Liver (tissue), 9 donors: Measurements from ENCODE around the gene ELAC1. TPM values are rescaled to one million over a fixed set of nuclear protein-coding genes. Genes with fewer than 3 reads are reported as not detected.

Source experiments
- DNase-seq: peaks from one replicate; pipeline ENCODE4 v3.0.0-alpha.2; 2017; ENCODE audit warnings: low spot score
- H3K27ac ChIP-seq, 2 donors: one replicate each; pipeline ENCODE4 v1.7.0; 2013; ENCODE audit warnings: inconsistent platforms in 2 of 2, low read length in 2 of 2, control low read depth in 1 of 2, low read depth in 1 of 2, mild to moderate bottlenecking in 1 of 2
- H3K27me3 ChIP-seq, 4 donors: one replicate each; pipeline versions ENCODE4 v1.6.1 to v1.7.0; 2013; ENCODE audit warnings: low read length in 3 of 4, inconsistent platforms in 1 of 4, mild to moderate bottlenecking in 1 of 4, moderate library complexity in 1 of 4; ENCODE audit not compliant: control insufficient read depth in 4 of 4, insufficient read depth in 4 of 4
- H3K36me3 ChIP-seq, 4 donors: one replicate each; pipeline versions ENCODE4 v1.6.1 to v1.7.0; 2013; ENCODE audit warnings: low read length in 3 of 4, mild to moderate bottlenecking in 3 of 4, low read depth in 1 of 4, moderate library complexity in 1 of 4; ENCODE audit not compliant: control insufficient read depth in 4 of 4, insufficient read depth in 3 of 4
- H3K4me1 ChIP-seq, 4 donors: one replicate each; pipeline versions ENCODE4 v1.6.1 to v1.7.0; 2013; ENCODE audit warnings: low read length in 3 of 4, mild to moderate bottlenecking in 3 of 4, moderate library complexity in 1 of 4; ENCODE audit not compliant: control insufficient read depth in 4 of 4, insufficient read depth in 4 of 4
- H3K4me3 ChIP-seq, 3 donors: one replicate each; pipeline versions ENCODE4 v1.6.1 to v1.7.0; 2013; ENCODE audit warnings: low read length in 3 of 3, control low read depth in 1 of 3, low read depth in 1 of 3, mild to moderate bottlenecking in 1 of 3
- H3K9ac ChIP-seq, 2 donors: one replicate each; pipeline ENCODE4 v1.7.0; 2013; ENCODE audit warnings: low read length in 2 of 2, mild to moderate bottlenecking in 2 of 2, moderate library complexity in 2 of 2, control low read depth in 1 of 2, low read depth in 1 of 2
- H3K9me3 ChIP-seq, 4 donors: one replicate each; pipeline versions ENCODE4 v1.6.1 to v1.7.0; 2013; ENCODE audit warnings: low read length in 3 of 4; ENCODE audit not compliant: control insufficient read depth in 4 of 4
- CTCF ChIP-seq: fragments of 150-350 bp; IDR thresholded peaks from 2 replicates; pipeline ENCODE4 v1.5.1; 2017; ENCODE audit warnings: improper control_type of control experiment, low read depth, low read length; ENCODE audit not compliant: missing input control
- EGR1 ChIP-seq, 2 donors: IDR thresholded peaks; 2 replicates each; pipeline ENCODE4 v1.6.1; 2016 to 2018; ENCODE audit warnings: antibody characterized with exemption in 2 of 2, low read depth in 2 of 2
- FOXA1 ChIP-seq: IDR thresholded peaks from 2 replicates; pipeline ENCODE4 v1.6.1; 2016; ENCODE audit warnings: antibody characterized with exemption
- FOXA2 ChIP-seq: IDR thresholded peaks from 2 replicates; pipeline ENCODE4 v1.6.1; 2016; ENCODE audit warnings: antibody characterized with exemption
- GABPA ChIP-seq, 2 donors: IDR thresholded peaks in 1 of 2; conservative IDR thresholded peaks in 1 of 2; 2 replicates each; pipeline ENCODE4 v1.6.1; 2016; ENCODE audit warnings: antibody characterized with exemption in 2 of 2, mild to moderate bottlenecking in 1 of 2, moderate library complexity in 1 of 2
- HNF4A ChIP-seq, 2 donors: conservative IDR thresholded peaks; 2 replicates each; pipeline ENCODE4 v1.6.1; 2016; ENCODE audit warnings: antibody characterized with exemption in 2 of 2, mild to moderate bottlenecking in 2 of 2
- HNF4G ChIP-seq: IDR thresholded peaks from 2 replicates; pipeline ENCODE4 v1.6.1; 2016; ENCODE audit warnings: antibody characterized with exemption
- JUND ChIP-seq, 2 donors: IDR thresholded peaks; 2 replicates each; pipeline ENCODE4 v1.6.1; 2016; ENCODE audit warnings: antibody characterized with exemption in 2 of 2
- NR2F2 ChIP-seq: IDR thresholded peaks from 2 replicates; pipeline ENCODE4 v1.6.1; 2016; ENCODE audit warnings: antibody characterized with exemption
- RAD21 ChIP-seq, 2 donors: IDR thresholded peaks; 2 replicates each; pipeline ENCODE4 v1.6.1; 2016; ENCODE audit warnings: antibody characterized with exemption in 2 of 2, mild to moderate bottlenecking in 2 of 2
- RXRA ChIP-seq, 2 donors: IDR thresholded peaks; 2 replicates each; pipeline ENCODE4 v1.6.1; 2017 to 2018; ENCODE audit warnings: antibody characterized with exemption in 2 of 2, mild to moderate bottlenecking in 1 of 2
- SP1 ChIP-seq: IDR thresholded peaks from 2 replicates; pipeline ENCODE4 v1.6.1; 2018; ENCODE audit warnings: antibody characterized with exemption, mild to moderate bottlenecking
- TAF1 ChIP-seq: conservative IDR thresholded peaks from 2 replicates; pipeline ENCODE4 v1.6.1; 2016; ENCODE audit warnings: antibody characterized with exemption, mild to moderate bottlenecking
- YY1 ChIP-seq: IDR thresholded peaks from 2 replicates; pipeline ENCODE4 v1.6.1; 2016; ENCODE audit warnings: antibody characterized with exemption, mild to moderate bottlenecking
- WGBS: extraction: QIAGEN DNeasy Blood & Tissue Kit; methylation state at CpG from one replicate; pipeline ENCODE4 v1.1.7; 2013; 5-methylcytosine and 5-hydroxymethylcytosine counted together
- polyA plus RNA-seq, 2 donors: library from polyadenylated mRNA; stranded (reverse) in 1 of 2; unstranded in 1 of 2; fragments of 200-250 nt in 1 of 2; fragments of >200 nt in 1 of 2; fragmentation: Nextera tagmentation in 1 of 2; extraction: Ambion mirVana in 1 of 2; gene quantifications; one replicate each; pipeline versions ENCODE4 v1.2.1 to v1.2.3, GENCODE V29; 2013 to 2015
- total RNA-seq, 2 donors: library from RNA; depleted of rRNA; stranded (reverse); fragments of >200 nt; gene quantifications; one replicate each; pipeline ENCODE4 v1.2.3, GENCODE V29; 2014
- TF ChIP-seq, protein P1 (sequence below): IDR thresholded peaks from 2 replicates; pipeline ENCODE4 v1.6.1; 2016; ENCODE audit warnings: antibody characterized with exemption
- TF ChIP-seq, protein P2 (sequence below): IDR thresholded peaks from 2 replicates; pipeline ENCODE4 v1.6.1; 2016; ENCODE audit warnings: antibody characterized with exemption
- TF ChIP-seq, protein P3 (sequence below): IDR thresholded peaks from 2 replicates; pipeline ENCODE4 v1.6.1; 2016; ENCODE audit warnings: antibody characterized with exemption
- TF ChIP-seq, protein P4 (sequence below): IDR thresholded peaks from 2 replicates; pipeline ENCODE4 v1.6.1; 2016; ENCODE audit warnings: antibody characterized with exemption, mild to moderate bottlenecking
- donor health status: healthy.
- donor health status: healthy.
- donor health status: healthy.
- donor health status: healthy.
- donor health status: healthy.

The ELAC1 gene
- total and polyA plus RNA-seq, 4 donors: 4.9 to 10.2 (median 7.0) TPM

DNA sequence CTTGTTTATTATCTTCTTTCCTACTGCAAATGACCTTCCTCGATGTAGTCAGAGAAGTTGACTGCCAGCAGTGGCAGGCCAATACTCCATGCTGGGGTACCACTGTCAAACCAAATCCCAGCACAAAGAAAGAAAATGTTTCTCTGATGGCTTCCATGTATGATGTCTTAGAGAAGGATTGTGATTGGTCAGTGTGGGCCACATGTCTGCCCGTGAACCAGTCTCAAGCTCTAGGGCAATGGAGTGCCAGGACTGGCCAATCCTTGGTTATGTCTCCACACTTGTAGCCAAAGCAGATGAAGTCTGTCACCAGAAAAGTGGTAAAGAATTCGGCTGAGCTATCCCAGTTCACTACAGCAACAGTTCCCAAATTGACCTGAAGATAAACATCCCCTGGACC, 44.6 kb downstream of the ELAC1 start:
- DNase-seq: no peak

More for the DNA sequence above, 44.6 kb downstream of the ELAC1 start:
- H3K9ac ChIP-seq: no peak overlapping the region
- peaks cover 0 to 3% (median 0%) of the 10 kb centered on the region in 4 donors for H3K36me3 ChIP-seq
- H3K4me1 ChIP-seq: no peaks in the 10 kb centered on the region
- TF ChIP-seq, protein P1, sequence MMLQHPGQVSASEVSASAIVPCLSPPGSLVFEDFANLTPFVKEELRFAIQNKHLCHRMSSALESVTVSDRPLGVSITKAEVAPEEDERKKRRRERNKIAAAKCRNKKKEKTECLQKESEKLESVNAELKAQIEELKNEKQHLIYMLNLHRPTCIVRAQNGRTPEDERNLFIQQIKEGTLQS: no peak
- no peak for TF ChIP-seq GABPA (IDR thresholded peaks at IDR 0.05 in 1 of 2, conservative IDR thresholded peaks at IDR 0.05 in 1 of 2)
- TF ChIP-seq JUND (IDR thresholded peaks at IDR 0.05): no peak
- no peak for TF ChIP-seq RXRA (IDR thresholded peaks at IDR 0.05)
- TF ChIP-seq, protein P2, sequence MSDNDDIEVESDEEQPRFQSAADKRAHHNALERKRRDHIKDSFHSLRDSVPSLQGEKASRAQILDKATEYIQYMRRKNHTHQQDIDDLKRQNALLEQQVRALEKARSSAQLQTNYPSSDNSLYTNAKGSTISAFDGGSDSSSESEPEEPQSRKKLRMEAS: no peak
- no peak for TF ChIP-seq NR2F2
- TF ChIP-seq HNF4G: no peak
- no peak for TF ChIP-seq CTCF
- TF ChIP-seq, protein P3, sequence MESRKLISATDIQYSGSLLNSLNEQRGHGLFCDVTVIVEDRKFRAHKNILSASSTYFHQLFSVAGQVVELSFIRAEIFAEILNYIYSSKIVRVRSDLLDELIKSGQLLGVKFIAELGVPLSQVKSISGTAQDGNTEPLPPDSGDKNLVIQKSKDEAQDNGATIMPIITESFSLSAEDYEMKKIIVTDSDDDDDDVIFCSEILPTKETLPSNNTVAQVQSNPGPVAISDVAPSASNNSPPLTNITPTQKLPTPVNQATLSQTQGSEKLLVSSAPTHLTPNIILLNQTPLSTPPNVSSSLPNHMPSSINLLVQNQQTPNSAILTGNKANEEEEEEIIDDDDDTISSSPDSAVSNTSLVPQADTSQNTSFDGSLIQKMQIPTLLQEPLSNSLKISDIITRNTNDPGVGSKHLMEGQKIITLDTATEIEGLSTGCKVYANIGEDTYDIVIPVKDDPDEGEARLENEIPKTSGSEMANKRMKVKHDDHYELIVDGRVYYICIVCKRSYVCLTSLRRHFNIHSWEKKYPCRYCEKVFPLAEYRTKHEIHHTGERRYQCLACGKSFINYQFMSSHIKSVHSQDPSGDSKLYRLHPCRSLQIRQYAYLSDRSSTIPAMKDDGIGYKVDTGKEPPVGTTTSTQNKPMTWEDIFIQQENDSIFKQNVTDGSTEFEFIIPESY: no peak
- TF ChIP-seq EGR1 (IDR thresholded peaks at IDR 0.05; ENCODE audit: low read depth in 2 of 2): no peak
- no peak for TF ChIP-seq FOXA1
- TF ChIP-seq, protein P4, sequence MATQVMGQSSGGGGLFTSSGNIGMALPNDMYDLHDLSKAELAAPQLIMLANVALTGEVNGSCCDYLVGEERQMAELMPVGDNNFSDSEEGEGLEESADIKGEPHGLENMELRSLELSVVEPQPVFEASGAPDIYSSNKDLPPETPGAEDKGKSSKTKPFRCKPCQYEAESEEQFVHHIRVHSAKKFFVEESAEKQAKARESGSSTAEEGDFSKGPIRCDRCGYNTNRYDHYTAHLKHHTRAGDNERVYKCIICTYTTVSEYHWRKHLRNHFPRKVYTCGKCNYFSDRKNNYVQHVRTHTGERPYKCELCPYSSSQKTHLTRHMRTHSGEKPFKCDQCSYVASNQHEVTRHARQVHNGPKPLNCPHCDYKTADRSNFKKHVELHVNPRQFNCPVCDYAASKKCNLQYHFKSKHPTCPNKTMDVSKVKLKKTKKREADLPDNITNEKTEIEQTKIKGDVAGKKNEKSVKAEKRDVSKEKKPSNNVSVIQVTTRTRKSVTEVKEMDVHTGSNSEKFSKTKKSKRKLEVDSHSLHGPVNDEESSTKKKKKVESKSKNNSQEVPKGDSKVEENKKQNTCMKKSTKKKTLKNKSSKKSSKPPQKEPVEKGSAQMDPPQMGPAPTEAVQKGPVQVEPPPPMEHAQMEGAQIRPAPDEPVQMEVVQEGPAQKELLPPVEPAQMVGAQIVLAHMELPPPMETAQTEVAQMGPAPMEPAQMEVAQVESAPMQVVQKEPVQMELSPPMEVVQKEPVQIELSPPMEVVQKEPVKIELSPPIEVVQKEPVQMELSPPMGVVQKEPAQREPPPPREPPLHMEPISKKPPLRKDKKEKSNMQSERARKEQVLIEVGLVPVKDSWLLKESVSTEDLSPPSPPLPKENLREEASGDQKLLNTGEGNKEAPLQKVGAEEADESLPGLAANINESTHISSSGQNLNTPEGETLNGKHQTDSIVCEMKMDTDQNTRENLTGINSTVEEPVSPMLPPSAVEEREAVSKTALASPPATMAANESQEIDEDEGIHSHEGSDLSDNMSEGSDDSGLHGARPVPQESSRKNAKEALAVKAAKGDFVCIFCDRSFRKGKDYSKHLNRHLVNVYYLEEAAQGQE: no peak
- no peak for TF ChIP-seq YY1
- no peak for TF ChIP-seq HNF4A (conservative IDR thresholded peaks at IDR 0.05)
- TF ChIP-seq TAF1: no peak
- no peak for TF ChIP-seq SP1
- TF ChIP-seq FOXA2: no peak
- TF ChIP-seq RAD21 (IDR thresholded peaks at IDR 0.05): no peak
- H3K9me3 ChIP-seq: no peaks in the 10 kb centered on the region
- H3K4me3 ChIP-seq: no peak overlapping the region
- 90% methylated on average over 3 of the region's 3 CpGs for WGBS
- no peaks in the 10 kb centered on the region for H3K27me3 ChIP-seq
- no peak overlapping the region for H3K27ac ChIP-seq
